SH-SY5Y (cell line): ENCODE data around the gene PIK3CA.

Experiments
- GATA2 ChIP-seq: IDR thresholded peaks from 2 replicates; pipeline ENCODE4 v1.6.1; 2011; ENCODE audit warnings: mild to moderate bottlenecking, low read depth, low read length
- GATA3 ChIP-seq: IDR thresholded peaks from 2 replicates; pipeline ENCODE4 v1.6.1; 2011; ENCODE audit warnings: low read depth, mild to moderate bottlenecking, low read length, moderate library complexity

- TF ChIP-seq GATA2 (no peak), GATA3 (no peak)
Measured at GRCh38 chr3:179278932-179279693, 131.0 kb downstream of the PIK3CA start.
